ENCODE results near the gene LRFN2.

DNA sequence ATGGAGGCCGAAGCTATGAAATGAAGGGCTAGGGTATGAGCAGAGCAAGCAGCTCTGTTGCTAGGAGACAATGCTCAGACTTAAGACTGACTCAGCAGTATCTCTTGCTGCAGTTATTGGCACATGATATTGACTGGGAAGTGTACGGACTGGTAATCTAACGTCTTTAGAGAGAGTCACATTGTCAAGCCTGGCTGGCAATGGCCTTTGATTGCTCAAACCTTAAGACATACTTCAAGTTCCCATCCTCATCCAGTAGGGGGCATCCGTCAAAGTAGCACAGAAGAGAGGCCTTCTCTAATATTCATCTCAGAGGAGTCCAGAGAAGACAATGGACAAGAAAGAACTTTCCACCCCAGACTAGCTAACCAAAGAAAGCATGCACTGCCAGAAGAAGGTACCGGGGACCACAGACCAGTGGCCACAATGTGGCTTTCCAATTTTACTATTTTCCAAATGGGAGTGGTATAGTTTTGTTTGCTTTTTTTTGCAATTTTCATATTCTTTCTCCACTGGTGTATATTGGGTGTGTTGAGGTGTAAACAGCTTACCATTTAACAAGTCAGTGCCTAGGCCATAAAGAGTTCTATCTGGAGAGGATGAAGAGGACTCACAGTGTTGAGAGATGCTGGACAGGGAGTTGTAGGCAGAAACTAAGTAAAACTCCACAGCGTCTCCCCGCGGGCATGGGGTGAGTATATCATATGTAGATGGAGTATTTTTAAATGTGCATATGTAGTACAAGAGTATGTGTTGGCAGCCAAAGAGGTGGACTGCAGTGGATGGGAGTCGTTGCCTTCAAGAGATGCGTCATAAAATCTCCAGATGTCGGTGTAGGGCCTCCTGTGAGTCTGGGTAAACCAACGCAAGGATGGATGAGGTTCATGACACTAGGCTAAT is 36.7 kb downstream of the LRFN2 start:
- no peak for TF ChIP-seq POLR2A (IDR thresholded peaks at IDR 0.05)
- TF ChIP-seq, protein P1, sequence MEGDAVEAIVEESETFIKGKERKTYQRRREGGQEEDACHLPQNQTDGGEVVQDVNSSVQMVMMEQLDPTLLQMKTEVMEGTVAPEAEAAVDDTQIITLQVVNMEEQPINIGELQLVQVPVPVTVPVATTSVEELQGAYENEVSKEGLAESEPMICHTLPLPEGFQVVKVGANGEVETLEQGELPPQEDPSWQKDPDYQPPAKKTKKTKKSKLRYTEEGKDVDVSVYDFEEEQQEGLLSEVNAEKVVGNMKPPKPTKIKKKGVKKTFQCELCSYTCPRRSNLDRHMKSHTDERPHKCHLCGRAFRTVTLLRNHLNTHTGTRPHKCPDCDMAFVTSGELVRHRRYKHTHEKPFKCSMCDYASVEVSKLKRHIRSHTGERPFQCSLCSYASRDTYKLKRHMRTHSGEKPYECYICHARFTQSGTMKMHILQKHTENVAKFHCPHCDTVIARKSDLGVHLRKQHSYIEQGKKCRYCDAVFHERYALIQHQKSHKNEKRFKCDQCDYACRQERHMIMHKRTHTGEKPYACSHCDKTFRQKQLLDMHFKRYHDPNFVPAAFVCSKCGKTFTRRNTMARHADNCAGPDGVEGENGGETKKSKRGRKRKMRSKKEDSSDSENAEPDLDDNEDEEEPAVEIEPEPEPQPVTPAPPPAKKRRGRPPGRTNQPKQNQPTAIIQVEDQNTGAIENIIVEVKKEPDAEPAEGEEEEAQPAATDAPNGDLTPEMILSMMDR (IDR thresholded peaks at IDR 0.05) = peak in 1 of 4 experiments; percentile 18
